AG09309 (cell line): ENCODE data around the gene HMX1.
A peak's percentile ranks its signal among the peaks of the same experiment; 100 is the strongest.

ENCODE experiments used
- DNase-seq: peaks from one replicate; pipeline ENCODE4 v3.0.0-alpha.2; 2010; ENCODE audit warnings: low read depth
- H3K4me3 ChIP-seq: 2 replicates; pipeline ENCODE4 v1.5.1; 2011; ENCODE audit warnings: mild to moderate bottlenecking, low read depth, low read length, moderate library complexity; ENCODE audit not compliant: control insufficient read depth
- CTCF ChIP-seq: IDR thresholded peaks from 2 replicates; pipeline ENCODE4 v1.5.1; 2011; ENCODE audit warnings: mild to moderate bottlenecking, low read depth, low read length, inconsistent platforms; ENCODE audit not compliant: insufficient read depth, control insufficient read depth; ENCODE audit errors: missing control alignments

Gene HMX1

GRCh38 chr4:8830056-8830455, 41.6 kb downstream of the HMX1 start:
- no peak overlapping the region for H3K4me3 ChIP-seq
- no peak for TF ChIP-seq CTCF
- no peak for DNase-seq

GRCh38 chr4:8829584-8829983, 42.1 kb downstream of the HMX1 start:
- no peak for DNase-seq
- no peak overlapping the region for H3K4me3 ChIP-seq
- no peak for TF ChIP-seq CTCF

- no peak for DNase-seq
- no peak for TF ChIP-seq CTCF
These were observed 42.8 kb downstream of the HMX1 start for GRCh38 chr4:8828869-8829268.

GRCh38 chr4:8821151-8821950, 50.3 kb downstream of the HMX1 start:
- DNase-seq = no peak
- TF ChIP-seq CTCF = no peak
- H3K4me3 ChIP-seq = no peak overlapping the region

More at GRCh38 chr4:8828869-8829268, 42.8 kb downstream of the HMX1 start:
- no peak overlapping the region for H3K4me3 ChIP-seq

GRCh38 chr4:8820178-8821102, 51.2 kb downstream of the HMX1 start:
- H3K4me3 ChIP-seq = no peak overlapping the region
- no peak for TF ChIP-seq CTCF
- DNase-seq = no peak

GRCh38 chr4:8819473-8820177, 52.0 kb downstream of the HMX1 start:
- no peak for DNase-seq
- TF ChIP-seq CTCF = peak; percentile 15

More at GRCh38 chr4:8819473-8820177, 52.0 kb downstream of the HMX1 start:
- no peak overlapping the region for H3K4me3 ChIP-seq
